Measurements from ENCODE around the gene SNX24. TPM values are rescaled to one million over a fixed set of nuclear protein-coding genes. Genes with fewer than 3 reads are reported as not detected.

SNX24 gene
- total and polyA plus RNA-seq, 2 of the 4 experiments (the other 2 are of a cell fraction): 13.8 to 15.0 TPM

DNA sequence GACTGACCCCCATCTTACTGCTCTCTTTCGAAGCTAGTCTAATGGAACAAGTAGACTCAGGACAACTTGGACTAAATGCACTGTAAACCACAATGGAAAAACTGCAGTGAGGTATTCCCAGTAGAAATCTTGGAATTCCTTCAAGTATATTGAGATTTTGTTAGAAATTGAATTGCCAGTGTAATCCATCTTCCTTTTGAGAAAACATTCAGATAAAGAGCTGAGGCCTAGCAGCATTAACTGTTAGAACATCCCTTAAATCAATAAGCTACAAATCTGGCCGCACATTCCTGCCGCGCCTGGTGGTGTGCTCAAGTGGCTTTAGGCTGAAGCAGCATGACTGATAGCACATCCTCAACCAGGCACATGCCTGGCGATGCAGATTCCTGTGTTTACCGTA is 161.8 kb downstream of the SNX24 start:
- no peak overlapping the region for H3K23ac ChIP-seq (ENCODE audit: low read depth, low read length)
- no peak overlapping the region for H3K56ac ChIP-seq (ENCODE audit: extremely low read depth, insufficient read depth, low read length)
- ChIA-PET POLR2A (ENCODE audit: unreplicated experiment) (no interaction called here), CTCF (interaction anchor here (0.6 kb wide), 1 partner anchor 70 kb away, joined by 3 read pairs; no protein-coding TSS in a partner anchor)
- H3K27me3 ChIP-seq (ENCODE audit: control insufficient read depth, insufficient read depth, low read length): no peaks in the 10 kb centered on the region
- H3K9ac ChIP-seq (ENCODE audit: low read depth, low read length): no peak overlapping the region
- no peak overlapping the region for H2AK5ac ChIP-seq (ENCODE audit: low read depth, low read length)
- H3K9me1 ChIP-seq (ENCODE audit: insufficient read depth, low read length): 0 out of 2 replicates have a peak, but pooled peaks cover 6% of the 10 kb centered on the region
- intact Hi-C loops (cut with micrococcal nuclease): no loop called here
- WGBS, 2 experiments (ENCODE audit: extremely low coverage in 2 of 2, insufficient read length in 1 of 2): 92% methylated on average over 2 of the region's 6 CpGs; no CpG with 5 or more reads in 1 of the 2 experiments
- H3K14ac ChIP-seq (replicated peaks; ENCODE audit: low read depth, low read length): no peak overlapping the region
- DNase-seq (no peak), ATAC-seq (ENCODE audit: low read depth) (no peak)
- no peak overlapping the region for H2BK120ac ChIP-seq (ENCODE audit: low read depth, low read length)
- BruUV-seq (replicated peaks): no TSS peak
- no peak overlapping the region for H2BK20ac ChIP-seq (ENCODE audit: low read depth, low read length)
- no peaks in the 10 kb centered on the region for H4K20me1 ChIP-seq (ENCODE audit: insufficient read depth, low read length)
- no peak overlapping the region for H2AK9ac ChIP-seq (replicated peaks; ENCODE audit: low read depth, low read length, poor library complexity)
- no peak overlapping the region for H2BK15ac ChIP-seq (ENCODE audit: low read depth, low read length)
- TF ChIP-seq MXI1 (IDR thresholded peaks at IDR 0.05; ENCODE audit: borderline replicate concordance, low read depth, low read length): no peak
- TF ChIP-seq, protein P1, sequence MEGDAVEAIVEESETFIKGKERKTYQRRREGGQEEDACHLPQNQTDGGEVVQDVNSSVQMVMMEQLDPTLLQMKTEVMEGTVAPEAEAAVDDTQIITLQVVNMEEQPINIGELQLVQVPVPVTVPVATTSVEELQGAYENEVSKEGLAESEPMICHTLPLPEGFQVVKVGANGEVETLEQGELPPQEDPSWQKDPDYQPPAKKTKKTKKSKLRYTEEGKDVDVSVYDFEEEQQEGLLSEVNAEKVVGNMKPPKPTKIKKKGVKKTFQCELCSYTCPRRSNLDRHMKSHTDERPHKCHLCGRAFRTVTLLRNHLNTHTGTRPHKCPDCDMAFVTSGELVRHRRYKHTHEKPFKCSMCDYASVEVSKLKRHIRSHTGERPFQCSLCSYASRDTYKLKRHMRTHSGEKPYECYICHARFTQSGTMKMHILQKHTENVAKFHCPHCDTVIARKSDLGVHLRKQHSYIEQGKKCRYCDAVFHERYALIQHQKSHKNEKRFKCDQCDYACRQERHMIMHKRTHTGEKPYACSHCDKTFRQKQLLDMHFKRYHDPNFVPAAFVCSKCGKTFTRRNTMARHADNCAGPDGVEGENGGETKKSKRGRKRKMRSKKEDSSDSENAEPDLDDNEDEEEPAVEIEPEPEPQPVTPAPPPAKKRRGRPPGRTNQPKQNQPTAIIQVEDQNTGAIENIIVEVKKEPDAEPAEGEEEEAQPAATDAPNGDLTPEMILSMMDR (conservative IDR thresholded peaks at IDR 0.05; ENCODE audit: low read depth, low read length): no peak
- TF ChIP-seq SMC3 (IDR thresholded peaks at IDR 0.05; ENCODE audit: low read depth, low read length): no peak
- TF ChIP-seq MAZ (IDR thresholded peaks at IDR 0.05; ENCODE audit: borderline replicate concordance, low read depth, low read length): no peak
- H3K36me3 ChIP-seq (ENCODE audit: control insufficient read depth, insufficient read depth, low read length): peaks cover 4% of the 10 kb centered on the region; the same call in 1 of the 2 replicates
- no peak overlapping the region for H2BK5ac ChIP-seq (ENCODE audit: low read depth, low read length, poor library complexity, severe bottlenecking)
- H3K4me1 ChIP-seq (ENCODE audit: control insufficient read depth, insufficient read depth, low read length): no peaks in the 10 kb centered on the region
- H3K4me2 ChIP-seq (ENCODE audit: low read depth, low read length): no peak overlapping the region
- H3K27ac ChIP-seq (ENCODE audit: insufficient read depth, low read length): no peak overlapping the region
- H3K18ac ChIP-seq (ENCODE audit: low read depth, low read length): no peak overlapping the region
- no peak overlapping the region for H2AFZ ChIP-seq (replicated peaks; ENCODE audit: low read length, poor library complexity)
- dilution Hi-C loops (cut with HindIII; ENCODE audit: low sequenced_read_pairs, unreplicated experiment): no loop called here
- no peak overlapping the region for H4K5ac ChIP-seq (ENCODE audit: low read depth, low read length)
- H3K79me1 ChIP-seq (ENCODE audit: low read depth in 1 of 2, low read length in 2 of 2): no peaks in the 10 kb centered on the region
- no peak overlapping the region for H3K4ac ChIP-seq (ENCODE audit: low read depth, low read length)
- no peak overlapping the region for H3K4me3 ChIP-seq (ENCODE audit: insufficient read depth, low read depth, low read length)
- no peaks in the 10 kb centered on the region for H3K9me3 ChIP-seq (ENCODE audit: control insufficient read depth, insufficient read depth, low read length)
- no peak overlapping the region for H4K91ac ChIP-seq (ENCODE audit: insufficient read depth, low read depth, low read length)
- in situ Hi-C loops (cut with MboI; ENCODE audit: low sequenced_read_pairs): no loop called here
- H4K8ac ChIP-seq (ENCODE audit: low read depth in 2 of 2, low read length in 2 of 2): no peak overlapping the region
